Measurements from ENCODE around the gene MRPL50. TPM values are rescaled to one million over a fixed set of nuclear protein-coding genes. Genes with fewer than 3 reads are reported as not detected.

MRPL50 gene
- total and polyA plus RNA-seq, 4 experiments from 2014 or later: 18.6 to 23.0 (median 20.9) TPM

DNA sequence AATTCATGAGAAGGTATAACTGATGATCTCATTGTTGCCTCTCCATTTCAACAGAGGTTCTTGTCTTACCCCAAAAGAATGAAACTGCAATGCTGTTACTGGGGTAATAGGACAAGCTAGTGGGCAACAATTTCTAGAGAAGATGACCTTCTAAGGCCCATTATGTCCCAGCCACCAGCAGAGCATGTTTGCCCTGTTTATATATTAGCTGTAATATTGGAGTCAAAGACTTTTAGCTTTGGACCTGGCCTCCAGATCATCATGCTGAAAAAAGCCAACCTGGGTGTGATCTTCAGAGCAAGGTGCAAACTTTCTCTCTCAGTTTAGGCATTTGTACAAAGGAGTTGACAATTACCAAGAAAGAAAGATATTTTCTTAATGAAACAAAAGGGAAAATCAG, 33.8 kb upstream of the MRPL50 start:
- H3K27me3 Mint-ChIP-seq: peaks cover 9 to 14% of the 10 kb centered on the region in 2 donors
- no peak for DNase-seq
- Histone ChIP-seq H3K9me3 (ENCODE audit: control insufficient read depth in 1 of 2, low read length in 2 of 2) (no peaks in the 10 kb centered on the region), H3K27me3 (ENCODE audit: insufficient read depth, low read length) (no peaks in the 10 kb centered on the region), H3K27ac (ENCODE audit: low read depth, low read length) (no peak overlapping the region), H3K36me3 (ENCODE audit: insufficient read depth, low read length) (no peaks in the 10 kb centered on the region), H3K4me1 (ENCODE audit: insufficient read depth, low read length) (no peaks in the 10 kb centered on the region), H3K4me3 (ENCODE audit: low read length in 2 of 2) (no peak overlapping the region)
- no peak overlapping the region for H3K27ac Mint-ChIP-seq
- POLR2A ChIA-PET (ENCODE audit: partially characterized antibody): no interaction called here
- intact Hi-C loops (cut with micrococcal nuclease): no loop called here
- CTCF ChIA-PET (ENCODE audit: partially characterized antibody): no interaction called here
- H3K9me3 Mint-ChIP-seq: peaks cover 0 to 3% (median 0%) of the 10 kb centered on the region in 8 donors
- H3K4me1 Mint-ChIP-seq: no peaks in the 10 kb centered on the region
- H3K4me3 Mint-ChIP-seq: no peak overlapping the region
- no peaks in the 10 kb centered on the region for H3K36me3 Mint-ChIP-seq

DNA sequence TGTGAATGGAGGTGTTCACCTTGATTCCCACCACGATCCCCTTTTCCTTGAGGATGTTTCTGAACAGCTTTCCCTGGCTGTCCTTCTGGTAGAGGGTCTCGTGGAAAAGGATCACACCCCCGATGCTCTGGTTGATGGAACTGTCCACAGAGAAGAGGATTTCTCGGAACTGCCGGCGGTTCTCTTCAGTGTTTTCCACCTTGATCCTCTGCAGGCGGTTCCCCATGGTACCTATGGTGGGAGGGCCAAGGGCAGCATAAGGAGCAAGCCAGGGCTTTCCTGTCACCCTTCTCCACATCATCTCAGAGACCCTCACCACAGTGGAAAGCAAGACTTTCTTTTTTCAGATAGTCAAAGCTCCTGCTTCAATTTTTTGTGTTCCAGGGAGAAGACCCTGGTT, 31.3 kb upstream of the MRPL50 start:
- Histone ChIP-seq H3K4me1 (ENCODE audit: insufficient read depth, low read length) (no peaks in the 10 kb centered on the region), H3K27ac (ENCODE audit: low read depth, low read length) (no peak overlapping the region), H3K9me3 (ENCODE audit: control insufficient read depth in 1 of 2, low read length in 2 of 2) (no peaks in the 10 kb centered on the region), H3K36me3 (ENCODE audit: insufficient read depth, low read length) (no peaks in the 10 kb centered on the region), H3K4me3 (ENCODE audit: low read length in 2 of 2) (no peak overlapping the region), H3K27me3 (ENCODE audit: insufficient read depth, low read length) (no peaks in the 10 kb centered on the region)
- peaks cover 0 to 3% (median 0%) of the 10 kb centered on the region in 8 donors for H3K9me3 Mint-ChIP-seq
- intact Hi-C loops (cut with micrococcal nuclease): no loop called here
- peaks cover 3 to 12% of the 10 kb centered on the region in 2 donors for H3K27me3 Mint-ChIP-seq
- ChIA-PET POLR2A (ENCODE audit: partially characterized antibody) (no interaction called here), CTCF (ENCODE audit: partially characterized antibody) (no interaction called here)
- H3K36me3 Mint-ChIP-seq: no peaks in the 10 kb centered on the region
- no peak overlapping the region for H3K4me3 Mint-ChIP-seq
- no peak for DNase-seq
- no peak overlapping the region for H3K27ac Mint-ChIP-seq
- no peaks in the 10 kb centered on the region for H3K4me1 Mint-ChIP-seq

DNA sequence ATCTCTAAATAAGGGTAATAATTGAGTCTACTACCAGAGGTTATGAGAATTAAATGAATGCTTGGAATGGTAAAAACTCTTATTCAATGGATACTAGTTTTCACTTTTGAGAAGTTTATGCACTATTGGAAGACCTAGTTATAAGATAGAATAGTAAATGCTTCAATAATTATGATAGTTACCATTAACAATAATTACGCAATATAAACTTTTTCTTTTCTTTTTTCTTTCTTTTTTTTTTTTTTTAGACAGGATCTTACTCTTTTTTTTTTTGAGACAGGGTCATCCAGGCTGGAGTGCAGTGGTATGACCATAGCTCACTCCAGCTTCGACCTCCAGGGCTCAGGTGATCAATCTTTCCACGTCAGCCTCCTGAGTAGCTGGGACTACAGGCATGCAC, 30.5 kb upstream of the MRPL50 start:
- POLR2A ChIA-PET (ENCODE audit: partially characterized antibody): no interaction called here
- no peaks in the 10 kb centered on the region for H3K27me3 ChIP-seq (ENCODE audit: insufficient read depth, low read length)
- H3K36me3 ChIP-seq (ENCODE audit: insufficient read depth, low read length): no peaks in the 10 kb centered on the region
- no peak overlapping the region for H3K27ac Mint-ChIP-seq
- H3K36me3 Mint-ChIP-seq: no peaks in the 10 kb centered on the region
- H3K9me3 ChIP-seq (ENCODE audit: control insufficient read depth in 1 of 2, low read length in 2 of 2): no peaks in the 10 kb centered on the region
- intact Hi-C loops (cut with micrococcal nuclease): no loop called here
- no peaks in the 10 kb centered on the region for H3K4me1 Mint-ChIP-seq
- peaks cover 2 to 5% (median 3%) of the 10 kb centered on the region in 8 donors for H3K9me3 Mint-ChIP-seq
- H3K27me3 Mint-ChIP-seq: peaks cover 4 to 14% of the 10 kb centered on the region in 2 donors
- CTCF ChIA-PET (ENCODE audit: partially characterized antibody): no interaction called here
- no peaks in the 10 kb centered on the region for H3K4me1 ChIP-seq (ENCODE audit: insufficient read depth, low read length)
- no peak overlapping the region for H3K4me3 Mint-ChIP-seq
- no peak overlapping the region for H3K27ac ChIP-seq (ENCODE audit: low read depth, low read length)
- H3K4me3 ChIP-seq (ENCODE audit: low read length in 2 of 2): no peak overlapping the region
- no peak for DNase-seq

- Mint-ChIP-seq H3K4me1 (no peaks in the 10 kb centered on the region), H3K36me3 (no peaks in the 10 kb centered on the region), H3K27me3 (peaks cover 3 to 14% of the 10 kb centered on the region in 2 donors), H3K27ac (no peak overlapping the region), H3K9me3 (peaks cover 2 to 11% (median 10%) of the 10 kb centered on the region in 8 donors), H3K4me3 (no peak overlapping the region)
- Histone ChIP-seq H3K27me3 (ENCODE audit: insufficient read depth, low read length) (no peaks in the 10 kb centered on the region), H3K9me3 (ENCODE audit: control insufficient read depth in 1 of 2, low read length in 2 of 2) (no peaks in the 10 kb centered on the region), H3K27ac (ENCODE audit: low read depth, low read length) (no peak overlapping the region), H3K36me3 (ENCODE audit: insufficient read depth, low read length) (no peaks in the 10 kb centered on the region), H3K4me3 (ENCODE audit: low read length in 2 of 2) (no peak overlapping the region), H3K4me1 (ENCODE audit: insufficient read depth, low read length) (no peaks in the 10 kb centered on the region)
- CTCF ChIA-PET (ENCODE audit: partially characterized antibody): interaction anchor here (1.0 kb wide), 1 partner anchor 40 kb away, joined by 3 read pairs; no protein-coding TSS in a partner anchor
- POLR2A ChIA-PET (ENCODE audit: partially characterized antibody): no interaction called here
- no peak for DNase-seq
- intact Hi-C loops (cut with micrococcal nuclease): no loop called here
Observed at GRCh38 chr9:101427957-101428655, 29.7 kb upstream of the MRPL50 start.

DNA sequence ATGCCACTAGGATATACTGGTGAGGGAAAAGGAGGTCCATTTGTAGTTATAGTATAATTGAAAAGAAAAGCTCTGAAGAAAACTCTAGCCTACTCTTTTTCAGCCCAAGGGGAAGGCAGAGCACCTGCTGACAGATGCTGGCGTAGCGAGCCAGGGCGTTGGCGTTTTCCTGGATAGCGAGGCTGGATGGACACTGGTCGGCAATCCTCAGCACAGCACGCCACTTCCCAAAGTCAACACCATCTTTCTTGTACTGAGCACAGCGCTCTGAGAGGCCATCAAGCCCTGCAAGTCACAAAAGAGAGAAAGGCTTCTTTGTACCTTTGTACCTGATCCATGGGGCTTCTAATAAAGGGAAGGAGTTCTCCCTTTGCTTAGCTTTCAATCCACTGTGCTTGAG, 28.9 kb upstream of the MRPL50 start:
- H3K4me3 Mint-ChIP-seq: no peak overlapping the region
- ChIA-PET POLR2A (ENCODE audit: partially characterized antibody) (no interaction called here), CTCF (ENCODE audit: partially characterized antibody) (interaction anchor here (1.0 kb wide), 1 partner anchor 39 kb away, joined by 3 read pairs; no protein-coding TSS in a partner anchor)
- no peaks in the 10 kb centered on the region for H3K9me3 ChIP-seq (ENCODE audit: control insufficient read depth in 1 of 2, low read length in 2 of 2)
- H3K4me1 Mint-ChIP-seq: no peaks in the 10 kb centered on the region
- peaks cover 3 to 14% of the 10 kb centered on the region in 2 donors for H3K27me3 Mint-ChIP-seq
- no peaks in the 10 kb centered on the region for H3K36me3 Mint-ChIP-seq
- H3K4me1 ChIP-seq (ENCODE audit: insufficient read depth, low read length): no peaks in the 10 kb centered on the region
- intact Hi-C loops (cut with micrococcal nuclease): no loop called here
- H3K27ac ChIP-seq (ENCODE audit: low read depth, low read length): no peak overlapping the region
- no peaks in the 10 kb centered on the region for H3K27me3 ChIP-seq (ENCODE audit: insufficient read depth, low read length)
- no peaks in the 10 kb centered on the region for H3K36me3 ChIP-seq (ENCODE audit: insufficient read depth, low read length)
- H3K9me3 Mint-ChIP-seq: peaks cover 2 to 15% (median 11%) of the 10 kb centered on the region in 8 donors
- no peak for DNase-seq
- H3K4me3 ChIP-seq (ENCODE audit: low read length in 2 of 2): no peak overlapping the region
- no peak overlapping the region for H3K27ac Mint-ChIP-seq

DNA sequence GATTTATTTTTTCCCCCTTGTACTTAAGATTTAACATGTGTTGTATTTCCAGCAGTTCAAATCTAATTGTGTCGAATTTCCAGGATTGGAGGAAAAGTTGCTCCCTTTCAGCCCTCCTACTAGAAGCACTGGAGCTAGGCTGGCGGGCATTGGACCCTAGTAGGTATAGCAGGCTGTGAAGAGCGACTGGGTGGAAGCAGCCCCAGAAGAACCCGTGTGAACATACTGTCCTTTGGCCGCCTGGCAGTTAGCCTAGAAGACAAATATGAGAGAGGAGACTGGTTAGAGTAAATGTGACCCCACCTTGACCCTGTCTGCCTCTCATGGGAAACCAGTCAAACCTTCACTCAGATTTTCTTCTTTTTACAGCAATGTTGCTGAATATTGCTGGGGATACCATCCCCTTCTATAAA, 23.2 kb upstream of the MRPL50 start:
- peaks cover 0 to 6% of the 10 kb centered on the region in 2 donors for H3K9me3 ChIP-seq (ENCODE audit: control insufficient read depth in 1 of 2, low read length in 2 of 2)
- H3K27ac Mint-ChIP-seq: no peak overlapping the region
- no peaks in the 10 kb centered on the region for H3K4me1 Mint-ChIP-seq
- CTCF ChIA-PET (ENCODE audit: partially characterized antibody): no interaction called here
- H3K4me3 ChIP-seq (ENCODE audit: low read length in 2 of 2): no peak overlapping the region
- DNase-seq: no peak
- no peaks in the 10 kb centered on the region for H3K27me3 ChIP-seq (ENCODE audit: insufficient read depth, low read length)
- intact Hi-C loops (cut with micrococcal nuclease): no loop called here
- no peaks in the 10 kb centered on the region for H3K4me1 ChIP-seq (ENCODE audit: insufficient read depth, low read length)
- H3K27me3 Mint-ChIP-seq: peaks cover 1 to 5% of the 10 kb centered on the region in 2 donors
- peaks cover 5 to 61% (median 45%) of the 10 kb centered on the region in 8 donors for H3K9me3 Mint-ChIP-seq
- H3K36me3 Mint-ChIP-seq: peaks cover 8 to 20% of the 10 kb centered on the region in 2 donors
- POLR2A ChIA-PET (ENCODE audit: partially characterized antibody): no interaction called here
- no peak overlapping the region for H3K4me3 Mint-ChIP-seq
- no peaks in the 10 kb centered on the region for H3K36me3 ChIP-seq (ENCODE audit: insufficient read depth, low read length)
- H3K27ac ChIP-seq (ENCODE audit: low read depth, low read length): no peak overlapping the region

- intact Hi-C loops (cut with micrococcal nuclease): no loop called here
- H3K4me3 Mint-ChIP-seq: no peak overlapping the region
- Histone ChIP-seq H3K36me3 (ENCODE audit: insufficient read depth, low read length) (no peaks in the 10 kb centered on the region), H3K27me3 (ENCODE audit: insufficient read depth, low read length) (no peaks in the 10 kb centered on the region), H3K27ac (ENCODE audit: low read depth, low read length) (no peak overlapping the region), H3K4me3 (ENCODE audit: low read length in 2 of 2) (no peak overlapping the region), H3K9me3 (ENCODE audit: control insufficient read depth in 1 of 2, low read length in 2 of 2) (peaks cover 0 to 15% of the 10 kb centered on the region in 2 donors), H3K4me1 (ENCODE audit: insufficient read depth, low read length) (no peaks in the 10 kb centered on the region)
- ChIA-PET POLR2A (ENCODE audit: partially characterized antibody) (no interaction called here), CTCF (ENCODE audit: partially characterized antibody) (no interaction called here)
- H3K9me3 Mint-ChIP-seq: peaks cover 5 to 70% (median 55%) of the 10 kb centered on the region in 8 donors
- peaks cover 1 to 2% of the 10 kb centered on the region in 2 donors for H3K27me3 Mint-ChIP-seq
- H3K36me3 Mint-ChIP-seq: peaks cover 13 to 27% of the 10 kb centered on the region in 2 donors
- DNase-seq: no peak
- H3K27ac Mint-ChIP-seq: no peak overlapping the region
- H3K4me1 Mint-ChIP-seq: no peaks in the 10 kb centered on the region
Observed at GRCh38 chr9:101419863-101420262, 21.4 kb upstream of the MRPL50 start.

Data from CD4-positive, alpha-beta memory T cell (primary cell).